IMR-90 (cell line): ENCODE results near the gene FOXC1.

ENCODE experiments used
- CTCF ChIP-seq: conservative IDR thresholded peaks from 2 replicates; pipeline ENCODE4 v1.5.1; 2012; ENCODE audit warnings: mild to moderate bottlenecking, low read depth, low read length, improper control_type of control experiment
- MAZ ChIP-seq: IDR thresholded peaks from 2 replicates; pipeline ENCODE4 v1.6.1; 2012; ENCODE audit warnings: low read depth, mild to moderate bottlenecking, low read length, improper control_type of control experiment, moderate library complexity, borderline replicate concordance
- MXI1 ChIP-seq: IDR thresholded peaks from 2 replicates; pipeline ENCODE4 v1.6.1; 2012; ENCODE audit warnings: low read depth, mild to moderate bottlenecking, low read length, moderate library complexity, borderline replicate concordance
- NFE2L2 ChIP-seq: fragments of 150-350 bp; IDR thresholded peaks from 2 replicates; pipeline ENCODE4 v1.6.1; 2016; ENCODE audit warnings: low read depth, mild to moderate bottlenecking, low read length
- POLR2A ChIP-seq: IDR thresholded peaks from 2 replicates; pipeline ENCODE4 v1.6.1; 2012; ENCODE audit warnings: mild to moderate bottlenecking, low read depth, low read length
- RAD21 ChIP-seq: IDR thresholded peaks from 2 replicates; pipeline ENCODE4 v1.6.1; 2012; ENCODE audit warnings: low read length, improper control_type of control experiment
- RFX5 ChIP-seq: IDR thresholded peaks from 2 replicates; pipeline ENCODE4 v1.8.0; 2012; ENCODE audit warnings: low read depth, mild to moderate bottlenecking, low read length, moderate library complexity
- SMC3 ChIP-seq: fragments of 150-350 bp; IDR thresholded peaks from 2 replicates; pipeline ENCODE4 v1.6.1; 2016; ENCODE audit warnings: low read depth, mild to moderate bottlenecking, antibody characterized with exemption, low read length, moderate library complexity

DNA sequence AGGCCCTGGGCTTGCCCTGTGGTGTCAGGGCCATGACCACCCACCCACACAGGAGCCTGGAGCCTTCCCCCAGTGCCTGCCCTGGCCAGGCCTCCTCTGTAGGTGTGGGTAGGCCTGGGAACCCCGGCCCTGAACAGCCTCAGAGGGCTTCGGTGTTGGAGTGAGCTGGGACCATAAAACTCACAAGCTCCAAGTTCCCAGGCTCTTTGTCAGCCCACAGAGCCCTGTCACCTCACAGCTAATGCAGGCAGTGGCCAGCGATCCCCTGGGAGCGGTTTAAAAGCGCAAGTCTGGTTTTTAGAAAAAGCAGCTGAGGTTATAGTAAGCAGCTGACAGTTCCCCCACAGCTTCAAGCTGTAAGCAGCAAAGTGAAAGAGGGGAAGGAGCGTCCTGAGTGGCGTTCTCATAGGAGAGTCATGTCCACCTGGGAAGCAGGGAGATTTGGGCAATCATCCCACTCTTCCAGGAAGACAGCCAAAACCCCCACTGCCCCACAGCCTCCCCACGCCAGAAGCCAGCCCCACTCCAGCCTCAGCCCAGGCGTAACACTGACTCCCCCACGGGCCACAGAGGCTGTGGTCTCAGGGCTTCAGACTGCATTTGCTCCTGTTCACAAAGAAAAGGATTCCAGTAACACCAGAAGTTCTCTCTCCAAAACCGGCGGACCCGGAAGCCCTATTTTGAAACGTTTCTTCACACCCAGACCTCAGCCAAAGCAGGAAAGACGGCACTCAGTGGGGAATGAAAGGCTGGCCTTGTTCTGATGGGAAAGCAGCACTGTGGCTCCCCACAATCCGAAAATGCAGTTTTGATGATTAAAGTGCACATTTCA lies 34.3 kb upstream of the FOXC1 start:
- TF ChIP-seq MXI1: no peak
- TF ChIP-seq CTCF: no peak
- TF ChIP-seq POLR2A: no peak
- TF ChIP-seq RFX5: no peak
- TF ChIP-seq MAZ: no peak
- TF ChIP-seq NFE2L2: no peak
- no peak for TF ChIP-seq RAD21
- no peak for TF ChIP-seq SMC3
